Brain microvascular endothelial cell (primary cell): ENCODE results near the gene THSD7B.

ENCODE experiments used
- DNase-seq: peaks from one replicate; pipeline ENCODE4 v3.0.0-alpha.2; 2020
- H3K27ac ChIP-seq: fragments of 250-450 bp; sonication (Bioruptor Pico); 2 replicates; pipeline ENCODE4 v1.5.1; 2020; ENCODE audit warnings: mild to moderate bottlenecking, moderate library complexity
- H3K27me3 ChIP-seq: fragments of 250-450 bp; sonication (Bioruptor Pico); replicated peaks from 2 replicates; pipeline ENCODE4 v1.5.1; 2020; ENCODE audit warnings: mild to moderate bottlenecking
- H3K36me3 ChIP-seq: fragments of 250-450 bp; sonication (Bioruptor Pico); replicated peaks from 2 replicates; pipeline ENCODE4 v1.5.1; 2020; ENCODE audit warnings: mild to moderate bottlenecking
- H3K4me3 ChIP-seq: 2 replicates; pipeline ENCODE4 v1.5.1; 2011; ENCODE audit warnings: low read depth, mild to moderate bottlenecking, control low read depth, low read length, moderate library complexity
- in situ Hi-C: cut with HindIII; loops from 2 replicates; pipeline ENCODE4 v1.10.0; 2017; ENCODE audit warnings: low sequenced_read_pairs, low pct_ligation_motif_present
- TF ChIP-seq, protein P1 (sequence below): IDR thresholded peaks from 2 replicates; pipeline ENCODE4 v1.5.1; 2011; ENCODE audit warnings: low read depth, mild to moderate bottlenecking, moderate library complexity, low read length, control low read depth, inconsistent platforms; ENCODE audit errors: missing control alignments

THSD7B gene

DNA sequence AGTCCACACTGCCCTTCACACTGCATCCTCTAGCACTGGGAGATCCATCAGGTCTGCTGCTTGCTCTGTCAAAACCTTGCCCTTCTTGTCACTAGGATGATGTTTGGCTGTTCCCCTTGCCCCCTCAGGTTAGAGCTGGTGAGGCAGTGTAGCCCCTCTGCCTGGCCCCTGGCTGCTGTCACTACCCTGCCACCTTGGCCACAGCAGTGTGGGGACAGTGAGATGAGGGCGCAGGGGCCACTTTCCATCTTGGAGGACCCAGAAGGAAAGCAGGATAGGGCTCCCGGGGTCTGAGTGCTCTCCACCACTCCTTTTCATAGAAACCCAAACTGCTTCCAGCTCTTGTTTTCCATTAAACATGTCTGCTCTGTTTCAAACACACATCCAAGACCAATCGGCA is 19.9 kb downstream of the THSD7B start:
- TF ChIP-seq, protein P1, sequence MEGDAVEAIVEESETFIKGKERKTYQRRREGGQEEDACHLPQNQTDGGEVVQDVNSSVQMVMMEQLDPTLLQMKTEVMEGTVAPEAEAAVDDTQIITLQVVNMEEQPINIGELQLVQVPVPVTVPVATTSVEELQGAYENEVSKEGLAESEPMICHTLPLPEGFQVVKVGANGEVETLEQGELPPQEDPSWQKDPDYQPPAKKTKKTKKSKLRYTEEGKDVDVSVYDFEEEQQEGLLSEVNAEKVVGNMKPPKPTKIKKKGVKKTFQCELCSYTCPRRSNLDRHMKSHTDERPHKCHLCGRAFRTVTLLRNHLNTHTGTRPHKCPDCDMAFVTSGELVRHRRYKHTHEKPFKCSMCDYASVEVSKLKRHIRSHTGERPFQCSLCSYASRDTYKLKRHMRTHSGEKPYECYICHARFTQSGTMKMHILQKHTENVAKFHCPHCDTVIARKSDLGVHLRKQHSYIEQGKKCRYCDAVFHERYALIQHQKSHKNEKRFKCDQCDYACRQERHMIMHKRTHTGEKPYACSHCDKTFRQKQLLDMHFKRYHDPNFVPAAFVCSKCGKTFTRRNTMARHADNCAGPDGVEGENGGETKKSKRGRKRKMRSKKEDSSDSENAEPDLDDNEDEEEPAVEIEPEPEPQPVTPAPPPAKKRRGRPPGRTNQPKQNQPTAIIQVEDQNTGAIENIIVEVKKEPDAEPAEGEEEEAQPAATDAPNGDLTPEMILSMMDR, result no peak
- in situ Hi-C loops, result no loop called here
- no peak overlapping the region for H3K27ac ChIP-seq
- no peak overlapping the region for H3K4me3 ChIP-seq
- H3K27me3 ChIP-seq, result no peaks in the 10 kb centered on the region
- H3K36me3 ChIP-seq, result no peaks in the 10 kb centered on the region
- DNase-seq, result no peak

DNA sequence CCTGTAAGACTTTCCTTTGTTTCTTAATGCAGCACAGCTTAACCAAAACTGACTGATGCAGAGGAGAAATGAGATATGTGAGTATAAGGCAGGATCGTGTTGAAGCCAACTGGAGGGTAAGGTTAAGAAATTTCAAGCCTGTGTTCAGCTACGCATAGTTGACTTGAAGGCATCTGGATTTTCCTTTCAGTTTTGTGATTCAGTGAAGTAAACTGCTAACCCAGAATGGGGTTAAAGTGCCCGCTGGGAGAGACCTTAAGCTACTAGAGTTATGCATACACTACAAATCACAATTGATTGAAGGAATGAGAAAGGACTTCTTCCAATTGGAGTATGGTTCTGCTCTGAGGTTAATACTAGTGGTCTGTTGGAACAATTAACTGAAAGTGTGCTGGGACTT is 22.6 kb downstream of the THSD7B start:
- DNase-seq, result no peak
- TF ChIP-seq, protein P1, result no peak
- H3K27ac ChIP-seq, result no peak overlapping the region
- no peak overlapping the region for H3K4me3 ChIP-seq
- no peaks in the 10 kb centered on the region for H3K27me3 ChIP-seq
- no peaks in the 10 kb centered on the region for H3K36me3 ChIP-seq
- in situ Hi-C loops, result no loop called here

DNA sequence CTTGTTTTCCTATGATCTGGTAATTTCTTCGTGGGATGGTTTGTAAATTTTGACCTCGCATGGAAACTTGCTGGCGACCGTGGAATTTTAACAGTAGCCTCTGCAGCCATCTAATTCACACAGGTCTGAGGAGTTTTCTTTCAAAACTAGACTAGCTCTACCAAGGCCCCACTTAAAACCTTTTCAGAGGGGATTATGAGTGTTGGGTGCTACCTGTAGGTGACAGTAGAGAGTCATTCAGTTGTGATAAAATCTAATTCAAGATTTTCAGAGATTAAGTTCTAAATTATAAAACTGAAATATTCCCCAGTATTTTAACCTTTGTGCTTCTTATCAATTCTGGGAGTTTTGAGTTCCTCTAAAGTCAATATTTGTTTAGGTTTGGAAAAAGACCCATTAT is 31.0 kb downstream of the THSD7B start:
- no peaks in the 10 kb centered on the region for H3K27me3 ChIP-seq
- TF ChIP-seq, protein P1, result no peak
- H3K27ac ChIP-seq, result no peak overlapping the region
- in situ Hi-C loops, result no loop called here
- DNase-seq, result no peak
- H3K36me3 ChIP-seq, result no peaks in the 10 kb centered on the region
- H3K4me3 ChIP-seq, result no peak overlapping the region

DNA sequence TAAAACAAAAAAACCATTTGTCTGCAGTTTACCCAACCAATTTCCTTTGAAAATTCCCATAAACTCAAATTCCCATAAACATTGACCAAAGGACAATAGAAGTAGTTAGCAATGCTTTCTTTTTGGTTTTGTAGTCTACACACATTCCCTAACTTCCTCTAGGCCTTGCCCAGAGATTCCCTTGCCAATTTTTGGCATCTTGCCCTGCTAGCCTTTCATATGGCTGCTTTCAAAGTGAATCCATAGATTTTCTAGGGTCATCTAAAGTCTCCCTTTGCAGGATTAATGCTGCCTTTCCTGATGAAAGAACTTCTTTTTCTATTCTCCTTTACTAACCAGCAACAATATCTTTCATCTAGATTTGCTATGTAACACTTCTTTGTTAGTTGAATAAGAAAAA is 33.4 kb downstream of the THSD7B start:
- TF ChIP-seq, protein P1, result no peak

DNA sequence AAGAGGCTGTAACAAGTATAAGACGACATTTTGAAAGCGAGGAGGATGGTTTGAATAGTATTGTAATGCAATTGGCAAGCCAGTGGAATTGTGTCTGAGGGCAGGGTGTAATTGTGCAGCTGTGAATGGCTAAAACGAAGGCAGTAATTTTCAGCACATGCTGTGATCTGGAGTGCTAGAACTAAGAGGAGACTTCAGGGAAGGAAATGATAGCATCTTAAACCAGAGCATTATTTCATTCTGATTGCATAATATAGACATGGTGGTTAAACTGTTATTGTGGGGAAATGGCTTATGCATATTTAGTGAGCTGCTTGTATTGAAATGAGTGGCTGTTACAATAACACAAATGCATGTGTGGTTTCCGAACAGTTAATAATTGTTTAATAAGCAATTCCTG is 36.3 kb downstream of the THSD7B start:
- TF ChIP-seq, protein P1, result no peak
- Histone ChIP-seq H3K36me3 (no peaks in the 10 kb centered on the region), H3K4me3 (no peak overlapping the region), H3K27me3 (no peaks in the 10 kb centered on the region), H3K27ac (no peak overlapping the region)
- in situ Hi-C loops, result no loop called here
- DNase-seq, result no peak

More for the DNA sequence above, 33.4 kb downstream of the THSD7B start:
- no peak for DNase-seq
- H3K4me3 ChIP-seq, result no peak overlapping the region
- no peak overlapping the region for H3K27ac ChIP-seq
- in situ Hi-C loops, result no loop called here
- no peaks in the 10 kb centered on the region for H3K36me3 ChIP-seq
- no peaks in the 10 kb centered on the region for H3K27me3 ChIP-seq

DNA sequence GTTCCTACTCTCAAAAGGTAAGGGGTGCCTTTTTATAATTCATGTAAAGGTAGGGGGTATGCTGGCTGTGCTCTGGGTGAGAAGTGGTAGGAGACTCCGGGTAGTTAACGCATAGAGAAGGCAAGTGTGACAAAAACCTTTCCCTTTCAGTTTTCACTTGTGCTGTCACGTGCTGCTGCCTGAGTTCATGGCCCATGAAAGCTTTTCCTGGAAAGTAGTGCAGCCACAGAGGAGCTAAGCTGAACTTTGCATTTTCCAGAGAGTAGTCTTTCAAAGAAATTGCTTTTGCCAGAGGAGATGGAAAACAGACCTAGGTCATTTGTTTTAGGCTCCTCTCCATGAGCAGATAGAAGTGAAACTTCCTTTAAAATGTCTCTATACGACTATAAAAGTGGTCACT is 44.7 kb downstream of the THSD7B start:
- in situ Hi-C loops, result no loop called here
- H3K27me3 ChIP-seq, result no peaks in the 10 kb centered on the region
- TF ChIP-seq, protein P1, result no peak
- no peak for DNase-seq
- H3K27ac ChIP-seq, result no peak overlapping the region
- no peak overlapping the region for H3K4me3 ChIP-seq
- H3K36me3 ChIP-seq, result no peaks in the 10 kb centered on the region
